PFSK-1 (cell line): ENCODE results near the gene SLC39A9.

ENCODE experiments used
- FOXP2 ChIP-seq: optimal IDR thresholded peaks from 2 replicates; pipeline ENCODE3; 2011; ENCODE audit warnings: borderline replicate concordance, control low read depth, inconsistent platforms; ENCODE audit not compliant: insufficient read depth; ENCODE audit errors: extremely low read length, extremely low read depth
- POLR2AphosphoS5 ChIP-seq: IDR thresholded peaks from 2 replicates; pipeline ENCODE4 v1.6.1; 2012; ENCODE audit warnings: low read depth, mild to moderate bottlenecking, control low read depth, low read length, moderate library complexity
- REST ChIP-seq, 2 experiments: IDR thresholded peaks; 2 replicates each; pipeline versions ENCODE4 v1.6.1 to v1.8.0; 2011 to 2012; ENCODE audit warnings: low read depth in 2 of 2, low read length in 2 of 2, control low read depth in 1 of 2, inconsistent platforms in 1 of 2, mild to moderate bottlenecking in 1 of 2, moderate library complexity in 1 of 2; ENCODE audit not compliant: insufficient read depth in 1 of 2
- SIN3A ChIP-seq: IDR thresholded peaks from 2 replicates; pipeline ENCODE4 v1.6.1; 2012; ENCODE audit warnings: mild to moderate bottlenecking, low read length, moderate library complexity, borderline replicate concordance; ENCODE audit not compliant: insufficient read depth
- TAF1 ChIP-seq: IDR thresholded peaks from 2 replicates; pipeline ENCODE4 v1.6.1; 2012; ENCODE audit warnings: low read length, control low read depth, borderline replicate concordance; ENCODE audit not compliant: insufficient read depth

GRCh38 chr14:69484444-69485314, 86.2 kb downstream of the SLC39A9 start, which contains the start of gene PLEKHD1:
- TF ChIP-seq SIN3A, result no peak
- no peak for TF ChIP-seq TAF1
- TF ChIP-seq REST (IDR thresholded peaks at IDR 0.05; ENCODE audit: insufficient read depth in 1 of 2, low read depth in 2 of 2, low read length in 2 of 2), result no peak
- TF ChIP-seq POLR2AphosphoS5, result no peak
- TF ChIP-seq FOXP2, result no peak
